Mesenchymal stem cell (in vitro differentiated cells and primary cell): Measurements from ENCODE around the gene PFDN6.
"Not testable (repeated sequence)": the region's sequence is repeated elsewhere in the genome, so short reads cannot be mapped to it uniquely, and the experiment has no call there.

Experiments
- DNase-seq: peaks from one replicate; pipeline ENCODE4 v3.0.0-alpha.2; 2013
- H2AFZ ChIP-seq: one replicate; pipeline ENCODE4 v1.6.1; 2013; ENCODE audit warnings: low read depth, mild to moderate bottlenecking, control low read depth, inconsistent platforms, low read length, moderate library complexity
- H2AK5ac ChIP-seq: 2 replicates; pipeline ENCODE4 v1.6.1; 2013; ENCODE audit warnings: low read length, moderate library complexity, mild to moderate bottlenecking, inconsistent platforms; ENCODE audit not compliant: severe bottlenecking
- H2BK120ac ChIP-seq: one replicate; pipeline ENCODE4 v1.6.1; 2013; ENCODE audit warnings: low read depth, mild to moderate bottlenecking, inconsistent platforms, low read length, moderate library complexity
- H2BK12ac ChIP-seq, 2 experiments: one replicate each; pipeline ENCODE4 v1.6.1; 2013; ENCODE audit warnings: inconsistent platforms in 2 of 2, low read length in 2 of 2, mild to moderate bottlenecking in 2 of 2, moderate library complexity in 2 of 2, control low read depth in 1 of 2
- H2BK15ac ChIP-seq: one replicate; pipeline ENCODE4 v1.6.1; 2013; ENCODE audit warnings: mild to moderate bottlenecking, low read depth, inconsistent platforms; ENCODE audit not compliant: poor library complexity, severe bottlenecking
- H2BK5ac ChIP-seq: 2 replicates; pipeline ENCODE4 v1.6.1; 2013; ENCODE audit warnings: low read depth, mild to moderate bottlenecking, low read length, control low read depth, inconsistent platforms; ENCODE audit not compliant: poor library complexity, severe bottlenecking
- H3K14ac ChIP-seq, 2 experiments: one replicate each; pipeline ENCODE4 v1.6.1; 2013; ENCODE audit warnings: inconsistent platforms in 2 of 2, low read length in 2 of 2, control low read depth in 1 of 2, mild to moderate bottlenecking in 1 of 2, moderate library complexity in 1 of 2
- H3K18ac ChIP-seq, 2 experiments: one replicate each; pipeline ENCODE4 v1.6.1; 2013; ENCODE audit warnings: inconsistent platforms in 2 of 2, low read length in 2 of 2, control low read depth in 1 of 2, low read depth in 1 of 2, mild to moderate bottlenecking in 1 of 2
- H3K23ac ChIP-seq, 2 experiments: one replicate each; pipeline ENCODE4 v1.6.1; 2013; ENCODE audit warnings: inconsistent platforms in 2 of 2, low read length in 2 of 2, mild to moderate bottlenecking in 2 of 2, moderate library complexity in 2 of 2, control low read depth in 1 of 2
- H3K27ac ChIP-seq: 2 replicates; pipeline ENCODE4 v1.5.1; 2013; ENCODE audit warnings: mild to moderate bottlenecking, moderate library complexity, low read length, control low read depth, inconsistent platforms; ENCODE audit not compliant: poor library complexity, severe bottlenecking
- H3K27me3 ChIP-seq, 2 experiments: 2 replicates each; pipeline versions ENCODE4 v1.6.1 to v1.7.0; 2013; ENCODE audit warnings: low read length in 2 of 2, mild to moderate bottlenecking in 2 of 2, moderate library complexity in 2 of 2, control low read depth in 1 of 2, inconsistent platforms in 1 of 2; ENCODE audit not compliant: control insufficient read depth in 1 of 2, insufficient read depth in 1 of 2
- H3K36me3 ChIP-seq, 2 experiments: 2 replicates each; pipeline versions ENCODE4 v1.6.1 to v1.7.0; 2013; ENCODE audit warnings: low read length in 2 of 2, control low read depth in 1 of 2, inconsistent platforms in 1 of 2, low read depth in 1 of 2, mild to moderate bottlenecking in 1 of 2; ENCODE audit not compliant: insufficient read depth in 2 of 2, control insufficient read depth in 1 of 2
- H3K4ac ChIP-seq, 2 experiments: one replicate each; pipeline ENCODE4 v1.6.1; 2013; ENCODE audit warnings: inconsistent platforms in 2 of 2, low read length in 2 of 2, mild to moderate bottlenecking in 2 of 2, moderate library complexity in 2 of 2, control low read depth in 1 of 2, low read depth in 1 of 2
- H3K4me1 ChIP-seq: 2 replicates; pipeline ENCODE4 v1.6.1; 2013; ENCODE audit warnings: low read depth, low read length, control low read depth; ENCODE audit not compliant: control insufficient read depth, insufficient read depth
- H3K4me2 ChIP-seq: 2 replicates; pipeline ENCODE4 v1.6.1; 2013; ENCODE audit warnings: low read length, mild to moderate bottlenecking, inconsistent platforms; ENCODE audit not compliant: poor library complexity, severe bottlenecking
- H3K4me3 ChIP-seq, 2 experiments: 2 replicates each; pipeline versions ENCODE4 v1.5.1 to v1.7.0; 2013; ENCODE audit warnings: low read length in 2 of 2, mild to moderate bottlenecking in 2 of 2, control low read depth in 1 of 2, low read depth in 1 of 2; ENCODE audit not compliant: insufficient read depth in 1 of 2
- H3K79me1 ChIP-seq: replicated peaks from 2 replicates; pipeline ENCODE4 v1.6.1; 2013; ENCODE audit warnings: mild to moderate bottlenecking, control low read depth, low read length, inconsistent platforms; ENCODE audit not compliant: poor library complexity, severe bottlenecking
- H3K9ac ChIP-seq: 2 replicates; pipeline ENCODE4 v1.7.0; 2013; ENCODE audit warnings: mild to moderate bottlenecking, low read length, moderate library complexity
- H3K9me3 ChIP-seq: 2 replicates; pipeline ENCODE4 v1.7.0; 2013; ENCODE audit warnings: mild to moderate bottlenecking, low read length; ENCODE audit not compliant: control insufficient read depth
- H4K8ac ChIP-seq: one replicate; pipeline ENCODE4 v1.6.1; 2013; ENCODE audit warnings: inconsistent platforms, mild to moderate bottlenecking, low read length, moderate library complexity
- H4K91ac ChIP-seq: one replicate; pipeline ENCODE4 v1.6.1; 2013; ENCODE audit warnings: mild to moderate bottlenecking, low read length, inconsistent platforms
- WGBS: methylation state at CpG from one replicate; pipeline ENCODE4 v1.1.7; 2013; ENCODE audit warnings: mixed read lengths; 5-methylcytosine and 5-hydroxymethylcytosine counted together

Gene PFDN6

DNA sequence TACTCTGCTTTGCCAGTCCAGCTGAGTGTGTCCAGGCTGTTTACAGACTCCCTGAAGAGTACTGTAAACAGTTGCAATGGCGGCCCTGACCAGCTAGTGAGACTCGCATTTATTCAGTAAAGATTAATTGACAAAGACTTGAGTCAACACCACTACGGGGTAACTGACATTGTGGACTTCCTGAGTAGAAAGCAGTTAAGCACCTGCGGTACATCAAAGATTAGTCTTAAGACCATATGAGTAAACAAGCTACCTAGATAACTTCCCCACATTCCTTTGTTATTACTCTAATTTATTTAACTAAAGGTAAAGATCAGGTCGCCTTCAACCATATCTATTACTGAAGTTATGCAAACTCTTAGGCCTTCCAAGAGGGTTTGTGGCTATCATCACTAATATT lies 30.4 kb upstream of the PFDN6 start:
- Histone ChIP-seq H3K4me1 (peaks cover 6% of the 10 kb centered on the region), H3K9me3 (no peaks in the 10 kb centered on the region), H2BK15ac (no peak overlapping the region), H2BK120ac (no peak overlapping the region), H3K4ac (no peak overlapping the region), H2AK5ac (no peak overlapping the region), H4K91ac (no peak overlapping the region), H2BK5ac (no peak overlapping the region), H3K23ac (no peak overlapping the region), H4K8ac (no peak overlapping the region), H3K9ac (no peak overlapping the region), H2BK12ac (no peak overlapping the region), H3K4me2 (no peak overlapping the region), H3K14ac (no peak overlapping the region), H3K36me3 (peaks cover 26 to 71% of the 10 kb centered on the region in 2 experiments), H3K27me3 (no peaks in the 10 kb centered on the region), H3K79me1 (peaks cover 2% of the 10 kb centered on the region), H3K18ac (no peak overlapping the region), H3K27ac (no peak overlapping the region), H3K4me3 (no peak overlapping the region), H2AFZ (no peak overlapping the region)
- 94% methylated on average over 5 of the region's 5 CpGs for WGBS
- no peak for DNase-seq

- not testable (repeated sequence) for H3K79me1 ChIP-seq, H2BK5ac ChIP-seq, H4K8ac ChIP-seq, H3K23ac ChIP-seq, H3K4me3 ChIP-seq, H4K91ac ChIP-seq, H2BK12ac ChIP-seq, H3K14ac ChIP-seq, H3K27ac ChIP-seq, H2BK120ac ChIP-seq, H3K4me2 ChIP-seq, H3K18ac ChIP-seq, H3K27me3 ChIP-seq, H2AFZ ChIP-seq, H2AK5ac ChIP-seq, H2BK15ac ChIP-seq, H3K9ac ChIP-seq, H3K9me3 ChIP-seq, H3K4ac ChIP-seq, DNase-seq, H3K4me1 ChIP-seq
- 96% methylated on average over 3 of the region's 3 CpGs for WGBS
- peaks cover 48 to 84% of the 10 kb centered on the region in 2 experiments for H3K36me3 ChIP-seq
Observed at GRCh38 chr6:33262490-33262889, 26.9 kb upstream of the PFDN6 start.

- no peak overlapping the region for H3K4me3 ChIP-seq
- H4K91ac ChIP-seq: no peak overlapping the region
- peaks cover 52 to 88% of the 10 kb centered on the region in 2 experiments for H3K36me3 ChIP-seq
- peaks cover 13% of the 10 kb centered on the region for H3K79me1 ChIP-seq
- no peak overlapping the region for H3K18ac ChIP-seq
- no peak overlapping the region for H3K4ac ChIP-seq
- no peak overlapping the region for H3K9ac ChIP-seq
- H3K4me1 ChIP-seq: peaks cover 6% of the 10 kb centered on the region
- no peak overlapping the region for H3K23ac ChIP-seq
- no peak overlapping the region for H3K14ac ChIP-seq
- DNase-seq: no peak
- H3K9me3 ChIP-seq: no peaks in the 10 kb centered on the region
- no peak overlapping the region for H2BK12ac ChIP-seq
- no peak overlapping the region for H2BK5ac ChIP-seq
- H3K4me2 ChIP-seq: no peak overlapping the region
- no peak overlapping the region for H2BK15ac ChIP-seq
- no peak overlapping the region for H4K8ac ChIP-seq
- H2BK120ac ChIP-seq: no peak overlapping the region
- no peak overlapping the region for H3K27ac ChIP-seq
- no peaks in the 10 kb centered on the region for H3K27me3 ChIP-seq
- no peak overlapping the region for H2AK5ac ChIP-seq
- WGBS: 88% methylated on average over 7 of the region's 7 CpGs
- no peak overlapping the region for H2AFZ ChIP-seq
Observed at GRCh38 chr6:33264015-33264414, 25.4 kb upstream of the PFDN6 start.

DNA sequence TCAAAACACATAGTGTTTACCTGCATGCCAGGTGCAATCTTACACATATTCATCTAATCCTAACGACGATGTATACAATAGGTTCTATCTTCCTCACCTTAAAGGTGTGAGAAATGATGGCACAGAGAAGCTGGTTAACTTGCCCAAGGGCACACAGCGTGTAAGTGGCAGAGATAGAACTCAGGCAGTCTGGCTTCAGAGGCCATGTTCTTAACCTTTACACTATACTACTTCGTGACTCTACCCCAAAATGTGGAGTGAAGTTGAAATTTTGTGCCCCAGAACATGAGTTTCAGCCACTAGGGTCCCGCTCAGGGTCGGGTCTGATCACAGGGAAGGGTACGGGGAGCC lies 18.3 kb upstream of the PFDN6 start:
- H3K9me3 ChIP-seq: no peaks in the 10 kb centered on the region
- H4K8ac ChIP-seq: peak overlapping the region; percentile 93
- peak overlapping the region in 1 of 2 experiments; percentile 90 for H3K14ac ChIP-seq
- no peak overlapping the region for H2BK12ac ChIP-seq
- peak overlapping the region; percentile 76 to 91 for H3K4me3 ChIP-seq
- peak overlapping the region; percentile 67 for H2BK5ac ChIP-seq
- no peak for DNase-seq
- H3K4me2 ChIP-seq: peak overlapping the region; percentile 80
- H3K36me3 ChIP-seq: peaks cover 44 to 77% of the 10 kb centered on the region in 2 experiments
- peak overlapping the region; percentile 95 for H3K27ac ChIP-seq
- peak overlapping the region; percentile 94 for H2AFZ ChIP-seq
- H3K18ac ChIP-seq: peak overlapping the region; percentile 90 to 93
- peak overlapping the region; percentile 87 for H4K91ac ChIP-seq
- H3K27me3 ChIP-seq: no peaks in the 10 kb centered on the region
- H2BK15ac ChIP-seq: peak overlapping the region; percentile 71
- peaks cover 9% of the 10 kb centered on the region for H3K4me1 ChIP-seq
- peak overlapping the region; percentile 38 for H2AK5ac ChIP-seq
- WGBS: 0% methylated on average over 6 of the region's 7 CpGs
- peak overlapping the region; percentile 99 for H3K9ac ChIP-seq
- H3K23ac ChIP-seq: no peak overlapping the region
- peaks cover 26% of the 10 kb centered on the region for H3K79me1 ChIP-seq
- peak overlapping the region; percentile 78 to 97 for H3K4ac ChIP-seq
- H2BK120ac ChIP-seq: peak overlapping the region; percentile 91
